A549 (cell line): ENCODE data around the gene AQP5.

Experiments used
- BHLHE40 ChIP-seq: IDR thresholded peaks from 2 replicates; pipeline ENCODE4 v1.6.1; 2012; ENCODE audit warnings: low read depth, low read length, inconsistent platforms
- JUN ChIP-seq, 2 experiments: fragments of >200 bp; sonication (Bioruptor Twin); formaldehyde crosslinking; IDR thresholded peaks; 2 replicates in 1 of 2; 3 replicates in 1 of 2; pipeline ENCODE4 v1.6.1; 2016 to 2017
- KDM1A ChIP-seq: fragments of 200-600 bp; sonication (generic); IDR thresholded peaks from 2 replicates; pipeline ENCODE4 v1.6.1; 2016; ENCODE audit warnings: low read depth, mild to moderate bottlenecking
- POLR2A ChIP-seq: IDR thresholded peaks from 2 replicates; pipeline ENCODE4 v1.6.1; 2012; ENCODE audit warnings: mild to moderate bottlenecking, low read length
- RFX5 ChIP-seq: fragments of 450-650 bp; IDR thresholded peaks from 2 replicates; pipeline ENCODE4 v1.7.1; 2014; ENCODE audit warnings: antibody characterized with exemption, mild to moderate bottlenecking, moderate library complexity
- SREBF2 ChIP-seq: fragments of 450-650 bp; IDR thresholded peaks from 2 replicates; pipeline ENCODE4 v1.6.1; 2014; ENCODE audit warnings: mild to moderate bottlenecking, moderate library complexity
- TP53 ChIP-seq: fragments of 250-450 bp; sonication (Bioruptor Pico); IDR thresholded peaks from 2 replicates; pipeline ENCODE4 v1.5.0; 2021; ENCODE audit warnings: mild to moderate bottlenecking, moderate library complexity
- TF ChIP-seq, protein P1 (sequence below): IDR thresholded peaks from 2 replicates; pipeline ENCODE4 v1.6.1; 2012
- TF ChIP-seq, protein P2 (sequence below): fragments of >200 bp; sonication (Bioruptor Twin); formaldehyde crosslinking; IDR thresholded peaks from 3 replicates; pipeline ENCODE4 v1.5.1; 2016
- TF ChIP-seq, protein P3 (sequence below): fragments of 200-600 bp; sonication (generic); IDR thresholded peaks from 2 replicates; pipeline ENCODE4 v1.6.1; 2016; ENCODE audit warnings: antibody characterized with exemption, mild to moderate bottlenecking, moderate library complexity
- TF ChIP-seq, protein P4 (sequence below): IDR thresholded peaks from 2 replicates; pipeline ENCODE4 v1.6.1; 2012; ENCODE audit warnings: low read depth, borderline replicate concordance
- TF ChIP-seq, protein P5 (sequence below): fragments of 150-350 bp; IDR thresholded peaks from 2 replicates; pipeline ENCODE4 v1.6.1; 2014; ENCODE audit warnings: low read depth, mild to moderate bottlenecking, low read length

DNA sequence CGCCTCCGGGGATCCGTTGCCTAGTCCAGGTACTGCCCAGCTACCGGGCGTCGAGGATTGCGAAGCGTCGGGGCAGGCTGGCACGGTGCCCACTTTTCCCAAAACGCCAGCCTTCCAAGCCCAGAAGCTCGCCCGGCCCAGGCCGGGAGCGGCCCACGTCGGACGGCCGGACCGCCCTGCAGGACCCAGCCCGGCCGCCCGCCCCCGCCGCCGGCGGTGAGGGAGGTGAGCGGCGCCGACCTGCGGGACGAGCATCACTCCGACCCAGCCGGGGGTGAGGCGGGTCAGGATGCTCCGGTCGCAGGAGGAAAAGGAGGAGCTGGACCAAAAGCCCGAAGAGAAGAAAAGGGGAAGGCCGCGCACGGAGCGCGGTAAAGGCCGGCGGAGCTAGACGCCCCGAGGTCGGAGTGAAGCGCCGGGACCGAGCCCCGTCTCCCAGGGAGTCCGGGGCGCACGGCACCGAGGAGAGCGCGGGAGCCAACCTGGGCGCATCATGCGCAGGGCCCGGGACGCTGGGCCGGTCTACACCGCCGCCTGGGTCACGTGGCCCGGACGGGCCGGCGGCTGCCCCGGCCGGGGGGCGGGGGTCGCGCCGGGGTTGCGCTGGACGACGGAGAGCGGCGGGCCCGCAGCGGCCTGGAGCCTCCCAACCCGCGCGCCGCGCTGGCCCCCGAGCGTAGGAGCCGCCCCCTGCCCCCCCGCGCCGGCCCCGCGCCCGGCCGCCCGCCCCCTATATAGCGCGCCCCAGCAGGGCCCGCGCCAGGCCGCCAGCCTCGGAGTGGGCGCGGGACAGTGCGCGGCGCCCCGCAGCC, at the start of gene AQP5:
- no peak for TF ChIP-seq RFX5
- TF ChIP-seq, protein P1, sequence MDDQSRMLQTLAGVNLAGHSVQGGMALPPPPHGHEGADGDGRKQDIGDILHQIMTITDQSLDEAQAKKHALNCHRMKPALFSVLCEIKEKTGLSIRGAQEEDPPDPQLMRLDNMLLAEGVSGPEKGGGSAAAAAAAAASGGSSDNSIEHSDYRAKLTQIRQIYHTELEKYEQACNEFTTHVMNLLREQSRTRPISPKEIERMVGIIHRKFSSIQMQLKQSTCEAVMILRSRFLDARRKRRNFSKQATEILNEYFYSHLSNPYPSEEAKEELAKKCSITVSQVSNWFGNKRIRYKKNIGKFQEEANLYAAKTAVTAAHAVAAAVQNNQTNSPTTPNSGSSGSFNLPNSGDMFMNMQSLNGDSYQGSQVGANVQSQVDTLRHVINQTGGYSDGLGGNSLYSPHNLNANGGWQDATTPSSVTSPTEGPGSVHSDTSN, result no peak
- TF ChIP-seq POLR2A, result no peak
- no peak for TF ChIP-seq KDM1A
- TF ChIP-seq, protein P2, sequence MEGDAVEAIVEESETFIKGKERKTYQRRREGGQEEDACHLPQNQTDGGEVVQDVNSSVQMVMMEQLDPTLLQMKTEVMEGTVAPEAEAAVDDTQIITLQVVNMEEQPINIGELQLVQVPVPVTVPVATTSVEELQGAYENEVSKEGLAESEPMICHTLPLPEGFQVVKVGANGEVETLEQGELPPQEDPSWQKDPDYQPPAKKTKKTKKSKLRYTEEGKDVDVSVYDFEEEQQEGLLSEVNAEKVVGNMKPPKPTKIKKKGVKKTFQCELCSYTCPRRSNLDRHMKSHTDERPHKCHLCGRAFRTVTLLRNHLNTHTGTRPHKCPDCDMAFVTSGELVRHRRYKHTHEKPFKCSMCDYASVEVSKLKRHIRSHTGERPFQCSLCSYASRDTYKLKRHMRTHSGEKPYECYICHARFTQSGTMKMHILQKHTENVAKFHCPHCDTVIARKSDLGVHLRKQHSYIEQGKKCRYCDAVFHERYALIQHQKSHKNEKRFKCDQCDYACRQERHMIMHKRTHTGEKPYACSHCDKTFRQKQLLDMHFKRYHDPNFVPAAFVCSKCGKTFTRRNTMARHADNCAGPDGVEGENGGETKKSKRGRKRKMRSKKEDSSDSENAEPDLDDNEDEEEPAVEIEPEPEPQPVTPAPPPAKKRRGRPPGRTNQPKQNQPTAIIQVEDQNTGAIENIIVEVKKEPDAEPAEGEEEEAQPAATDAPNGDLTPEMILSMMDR, result no peak
- TF ChIP-seq, protein P3, sequence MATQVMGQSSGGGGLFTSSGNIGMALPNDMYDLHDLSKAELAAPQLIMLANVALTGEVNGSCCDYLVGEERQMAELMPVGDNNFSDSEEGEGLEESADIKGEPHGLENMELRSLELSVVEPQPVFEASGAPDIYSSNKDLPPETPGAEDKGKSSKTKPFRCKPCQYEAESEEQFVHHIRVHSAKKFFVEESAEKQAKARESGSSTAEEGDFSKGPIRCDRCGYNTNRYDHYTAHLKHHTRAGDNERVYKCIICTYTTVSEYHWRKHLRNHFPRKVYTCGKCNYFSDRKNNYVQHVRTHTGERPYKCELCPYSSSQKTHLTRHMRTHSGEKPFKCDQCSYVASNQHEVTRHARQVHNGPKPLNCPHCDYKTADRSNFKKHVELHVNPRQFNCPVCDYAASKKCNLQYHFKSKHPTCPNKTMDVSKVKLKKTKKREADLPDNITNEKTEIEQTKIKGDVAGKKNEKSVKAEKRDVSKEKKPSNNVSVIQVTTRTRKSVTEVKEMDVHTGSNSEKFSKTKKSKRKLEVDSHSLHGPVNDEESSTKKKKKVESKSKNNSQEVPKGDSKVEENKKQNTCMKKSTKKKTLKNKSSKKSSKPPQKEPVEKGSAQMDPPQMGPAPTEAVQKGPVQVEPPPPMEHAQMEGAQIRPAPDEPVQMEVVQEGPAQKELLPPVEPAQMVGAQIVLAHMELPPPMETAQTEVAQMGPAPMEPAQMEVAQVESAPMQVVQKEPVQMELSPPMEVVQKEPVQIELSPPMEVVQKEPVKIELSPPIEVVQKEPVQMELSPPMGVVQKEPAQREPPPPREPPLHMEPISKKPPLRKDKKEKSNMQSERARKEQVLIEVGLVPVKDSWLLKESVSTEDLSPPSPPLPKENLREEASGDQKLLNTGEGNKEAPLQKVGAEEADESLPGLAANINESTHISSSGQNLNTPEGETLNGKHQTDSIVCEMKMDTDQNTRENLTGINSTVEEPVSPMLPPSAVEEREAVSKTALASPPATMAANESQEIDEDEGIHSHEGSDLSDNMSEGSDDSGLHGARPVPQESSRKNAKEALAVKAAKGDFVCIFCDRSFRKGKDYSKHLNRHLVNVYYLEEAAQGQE, result no peak
- TF ChIP-seq, protein P4, sequence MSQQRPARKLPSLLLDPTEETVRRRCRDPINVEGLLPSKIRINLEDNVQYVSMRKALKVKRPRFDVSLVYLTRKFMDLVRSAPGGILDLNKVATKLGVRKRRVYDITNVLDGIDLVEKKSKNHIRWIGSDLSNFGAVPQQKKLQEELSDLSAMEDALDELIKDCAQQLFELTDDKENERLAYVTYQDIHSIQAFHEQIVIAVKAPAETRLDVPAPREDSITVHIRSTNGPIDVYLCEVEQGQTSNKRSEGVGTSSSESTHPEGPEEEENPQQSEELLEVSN, result no peak
- TF ChIP-seq TP53 (CRISPR knock-in tag), result no peak
- TF ChIP-seq SREBF2, result no peak
- no peak for TF ChIP-seq BHLHE40
- no peak for TF ChIP-seq JUN (IDR thresholded peaks at IDR 0.05)
- TF ChIP-seq, protein P5, sequence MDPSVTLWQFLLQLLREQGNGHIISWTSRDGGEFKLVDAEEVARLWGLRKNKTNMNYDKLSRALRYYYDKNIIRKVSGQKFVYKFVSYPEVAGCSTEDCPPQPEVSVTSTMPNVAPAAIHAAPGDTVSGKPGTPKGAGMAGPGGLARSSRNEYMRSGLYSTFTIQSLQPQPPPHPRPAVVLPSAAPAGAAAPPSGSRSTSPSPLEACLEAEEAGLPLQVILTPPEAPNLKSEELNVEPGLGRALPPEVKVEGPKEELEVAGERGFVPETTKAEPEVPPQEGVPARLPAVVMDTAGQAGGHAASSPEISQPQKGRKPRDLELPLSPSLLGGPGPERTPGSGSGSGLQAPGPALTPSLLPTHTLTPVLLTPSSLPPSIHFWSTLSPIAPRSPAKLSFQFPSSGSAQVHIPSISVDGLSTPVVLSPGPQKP, result no peak
